ENCODE measurements around the gene AUTS2.

DNA sequence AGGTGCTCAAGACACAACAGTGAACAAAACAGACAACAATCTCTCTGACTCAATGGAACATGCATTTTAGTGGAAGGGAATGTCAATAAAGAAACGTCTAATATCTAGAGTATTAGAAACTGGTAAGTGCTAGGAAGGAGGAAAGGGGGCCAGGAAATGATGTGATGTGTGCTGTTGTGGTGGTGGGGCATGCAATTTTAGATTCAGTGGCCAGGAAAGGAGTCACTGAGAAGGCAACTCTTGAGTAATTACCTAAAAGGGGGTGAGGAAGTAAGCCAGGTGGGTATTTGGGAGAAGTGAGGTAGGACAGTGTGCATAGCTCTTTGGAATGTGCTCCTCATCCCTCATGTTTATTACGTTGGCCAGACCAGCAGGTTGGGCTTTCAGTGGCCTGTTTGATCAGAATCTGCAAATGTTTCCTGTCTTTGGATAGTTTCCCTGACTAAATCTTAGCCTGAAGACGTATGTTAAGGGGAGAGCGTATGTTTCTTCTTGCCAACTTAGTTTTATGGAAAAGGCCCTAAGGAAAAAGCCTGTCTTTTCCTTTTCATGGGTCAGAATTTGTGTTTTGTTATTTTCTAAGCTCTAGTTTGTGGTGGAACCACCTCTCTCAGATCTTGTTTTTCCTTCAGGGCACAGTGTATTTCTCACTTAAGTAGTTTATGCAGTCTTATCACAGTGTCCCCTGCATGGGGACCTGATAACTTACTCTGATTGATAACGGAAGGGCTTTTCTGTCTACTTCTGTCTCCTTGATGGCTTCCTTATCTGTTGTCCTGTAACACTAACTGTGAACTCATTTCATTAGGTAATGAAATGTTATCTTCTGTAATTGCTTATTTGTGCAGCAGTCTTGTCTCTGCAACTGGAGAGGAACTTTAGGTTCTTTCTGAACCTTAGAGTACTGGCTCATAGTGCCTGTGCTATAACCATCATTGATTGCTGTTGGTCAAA lies 203.7 kb downstream of the AUTS2 start:
- TF ChIP-seq, protein P1, sequence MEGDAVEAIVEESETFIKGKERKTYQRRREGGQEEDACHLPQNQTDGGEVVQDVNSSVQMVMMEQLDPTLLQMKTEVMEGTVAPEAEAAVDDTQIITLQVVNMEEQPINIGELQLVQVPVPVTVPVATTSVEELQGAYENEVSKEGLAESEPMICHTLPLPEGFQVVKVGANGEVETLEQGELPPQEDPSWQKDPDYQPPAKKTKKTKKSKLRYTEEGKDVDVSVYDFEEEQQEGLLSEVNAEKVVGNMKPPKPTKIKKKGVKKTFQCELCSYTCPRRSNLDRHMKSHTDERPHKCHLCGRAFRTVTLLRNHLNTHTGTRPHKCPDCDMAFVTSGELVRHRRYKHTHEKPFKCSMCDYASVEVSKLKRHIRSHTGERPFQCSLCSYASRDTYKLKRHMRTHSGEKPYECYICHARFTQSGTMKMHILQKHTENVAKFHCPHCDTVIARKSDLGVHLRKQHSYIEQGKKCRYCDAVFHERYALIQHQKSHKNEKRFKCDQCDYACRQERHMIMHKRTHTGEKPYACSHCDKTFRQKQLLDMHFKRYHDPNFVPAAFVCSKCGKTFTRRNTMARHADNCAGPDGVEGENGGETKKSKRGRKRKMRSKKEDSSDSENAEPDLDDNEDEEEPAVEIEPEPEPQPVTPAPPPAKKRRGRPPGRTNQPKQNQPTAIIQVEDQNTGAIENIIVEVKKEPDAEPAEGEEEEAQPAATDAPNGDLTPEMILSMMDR (IDR thresholded peaks at IDR 0.05) = no peak
- no peak for TF ChIP-seq POLR2A (IDR thresholded peaks at IDR 0.05)

All from thyroid gland (tissue), 4 donors.